ENCODE results near the gene RIMS1.

Gene RIMS1

DNA sequence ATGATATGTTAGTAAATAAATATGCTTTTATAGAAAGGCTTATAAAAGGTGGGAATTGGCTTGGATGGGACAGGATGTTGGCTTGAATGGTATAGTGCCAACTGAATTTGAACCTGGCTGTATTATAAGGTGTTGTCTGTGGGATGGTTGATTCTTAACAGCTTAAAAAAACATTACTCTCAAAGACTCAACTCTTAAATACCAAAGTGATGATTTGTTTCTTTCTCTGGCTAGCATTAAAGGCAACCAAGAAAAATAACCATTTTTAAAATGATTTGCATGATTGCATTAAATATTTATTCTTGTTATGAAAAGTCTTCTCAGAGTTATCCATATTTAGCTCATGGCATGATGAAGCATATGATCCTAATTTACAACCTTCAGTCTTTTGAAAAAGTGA, 216.2 kb downstream of the RIMS1 start:
- no peak for DNase-seq (ENCODE audit: low read depth)

DNA sequence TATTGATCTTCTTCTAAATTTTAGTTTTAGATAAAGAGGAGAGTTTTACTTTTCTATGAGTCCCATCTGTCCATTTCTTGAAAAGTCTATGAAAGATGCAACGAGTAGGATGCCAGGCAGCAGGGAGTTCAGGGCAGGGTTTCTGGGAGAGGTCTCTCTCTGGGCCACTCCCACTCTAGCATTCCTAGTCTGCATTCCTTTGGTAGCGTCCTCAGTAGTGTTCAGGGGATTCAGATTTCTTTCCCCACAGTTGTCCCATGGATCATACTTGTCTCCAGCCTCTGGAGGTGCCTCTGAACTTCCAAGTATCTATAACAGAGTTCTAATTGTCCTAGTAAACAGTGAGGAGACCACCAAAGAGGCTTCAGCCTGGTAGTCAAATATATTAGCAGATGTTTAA, 225.3 kb downstream of the RIMS1 start:
- no peak for DNase-seq (ENCODE audit: low read depth)

DNA sequence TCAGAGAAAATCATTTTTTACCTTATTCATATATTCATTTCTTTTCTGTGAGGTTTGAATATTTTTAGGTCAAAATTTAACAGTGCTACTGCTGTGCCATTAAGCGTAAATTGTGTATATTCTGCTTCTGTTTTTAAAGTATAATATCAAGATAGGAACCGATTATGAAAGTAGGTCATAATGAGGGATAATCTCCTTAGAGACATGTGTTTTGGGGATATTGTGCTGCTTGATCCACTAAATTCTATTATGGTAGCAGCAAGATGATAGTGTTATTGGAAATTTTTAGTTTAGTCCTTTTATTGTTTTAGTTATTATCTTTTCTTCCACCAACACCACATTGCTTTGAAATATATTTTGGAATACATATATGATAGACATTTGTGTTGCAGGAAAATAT, 244.0 kb downstream of the RIMS1 start:
- no peak for DNase-seq (ENCODE audit: low read depth)

DNA sequence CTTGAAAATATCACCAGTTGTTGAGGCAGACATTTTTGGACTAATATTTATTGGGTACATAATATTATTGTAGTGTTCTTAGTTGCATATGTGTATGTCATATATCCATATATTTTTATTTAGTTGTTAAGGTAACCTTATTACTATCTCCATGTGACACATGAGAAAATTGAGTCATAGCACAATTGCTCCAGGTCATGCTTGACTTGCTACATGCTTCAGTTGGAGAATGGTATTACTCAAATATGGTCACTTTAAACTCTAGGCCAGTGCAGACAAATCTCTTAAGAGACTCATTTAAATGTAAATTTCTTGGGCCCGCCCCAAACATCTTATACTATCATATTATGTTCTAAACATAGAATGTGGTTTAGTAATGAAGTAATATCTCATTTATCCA, 246.1 kb downstream of the RIMS1 start:
- no peak for DNase-seq (ENCODE audit: low read depth)

DNA sequence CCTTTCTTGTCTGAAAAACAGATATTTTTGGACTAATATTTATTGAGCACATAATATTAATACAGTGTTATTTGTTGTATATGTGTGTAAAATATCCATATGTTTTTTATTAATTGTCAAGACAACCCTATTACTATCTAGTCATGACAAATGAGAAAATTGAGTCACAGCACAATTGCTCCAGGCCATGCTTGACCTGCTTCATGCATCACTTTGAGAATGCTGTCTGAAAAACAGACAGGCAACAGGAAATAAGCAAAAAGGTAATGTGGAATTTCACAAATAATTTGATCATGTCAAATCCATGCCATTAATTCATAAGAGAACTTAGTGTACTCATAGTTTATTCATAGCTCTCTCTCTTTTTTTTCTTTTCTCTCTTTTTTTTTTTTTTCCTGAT, 246.5 kb downstream of the RIMS1 start:
- DNase-seq (ENCODE audit: low read depth), result no peak

DNA sequence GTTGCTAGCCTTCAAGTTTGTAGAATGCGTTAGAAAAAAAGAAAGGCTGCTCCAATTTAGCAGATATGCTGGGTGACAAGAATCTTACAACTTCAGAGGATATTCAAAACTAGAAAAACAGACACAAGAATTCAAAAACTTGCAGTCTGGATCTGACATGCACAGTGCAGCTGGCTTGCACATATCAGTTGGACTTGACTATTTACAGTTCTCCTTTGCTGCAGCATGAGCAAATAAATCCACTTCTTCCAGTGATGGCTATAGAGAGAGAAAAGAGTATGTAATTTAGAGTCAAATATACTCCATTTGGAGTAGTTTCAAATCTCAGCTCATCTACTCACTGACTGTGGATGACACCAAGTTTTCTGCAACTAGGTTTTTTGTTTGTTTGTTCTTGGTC, 247.0 kb downstream of the RIMS1 start:
- no peak for DNase-seq (ENCODE audit: low read depth)

DNA sequence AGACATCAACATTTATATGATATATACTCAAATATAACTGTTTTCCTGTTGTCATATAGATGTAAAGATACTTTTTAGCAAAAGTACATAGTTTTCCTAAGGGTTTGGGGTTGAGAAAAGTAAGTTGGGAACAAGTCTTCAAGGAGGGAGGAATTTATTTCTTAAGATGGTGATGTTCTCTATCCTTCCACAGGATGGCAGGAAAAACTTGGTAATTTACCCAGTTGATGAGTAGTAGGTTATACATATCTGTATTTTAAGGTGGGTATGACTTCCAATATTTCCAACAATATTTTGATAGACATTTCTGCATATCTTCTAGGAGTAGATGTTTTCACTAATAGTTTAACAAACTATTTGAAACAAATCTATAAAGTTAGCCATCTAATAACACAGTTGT, 254.4 kb downstream of the RIMS1 start:
- DNase-seq (ENCODE audit: low read depth), result no peak

DNA sequence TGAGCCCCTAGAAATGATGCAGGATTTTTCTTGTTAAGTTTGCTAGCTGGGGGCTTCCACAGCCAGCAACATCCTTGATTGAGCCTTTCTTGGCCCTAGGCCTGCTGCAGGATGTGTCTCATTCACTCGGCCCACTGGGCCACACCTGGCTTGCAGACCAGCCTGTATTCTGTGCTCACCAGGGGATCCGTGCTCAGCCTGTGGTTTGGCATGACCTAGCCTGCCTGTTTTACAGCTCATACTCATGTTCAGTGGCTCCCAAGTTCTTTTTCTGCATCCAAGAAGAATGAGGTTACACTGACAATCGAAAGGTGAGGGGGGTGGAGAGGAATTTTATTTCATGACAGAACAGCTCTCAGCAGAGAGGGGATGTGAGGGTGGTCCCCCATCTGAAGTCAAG, 263.4 kb downstream of the RIMS1 start:
- no peak for DNase-seq (ENCODE audit: low read depth)

DNA sequence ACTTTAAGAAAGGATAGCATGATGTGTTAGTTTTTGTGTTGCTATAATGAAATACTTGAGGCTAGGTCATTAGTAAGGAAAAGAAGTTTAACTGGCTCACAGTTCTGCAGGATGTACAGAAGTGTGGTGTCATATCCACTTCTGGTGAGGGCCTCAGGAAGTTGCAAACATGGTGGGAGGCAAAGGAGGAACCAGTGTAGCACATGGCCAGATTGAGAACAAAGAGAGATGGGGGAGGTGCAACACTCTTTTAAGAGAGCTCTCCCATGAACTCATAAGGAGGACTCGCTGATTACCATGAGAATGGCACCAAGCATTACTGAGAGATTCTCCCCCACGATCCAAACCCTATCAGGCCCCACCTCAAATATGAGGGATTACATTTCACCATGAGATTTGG, 265.4 kb downstream of the RIMS1 start:
- no peak for DNase-seq (ENCODE audit: low read depth)

DNA sequence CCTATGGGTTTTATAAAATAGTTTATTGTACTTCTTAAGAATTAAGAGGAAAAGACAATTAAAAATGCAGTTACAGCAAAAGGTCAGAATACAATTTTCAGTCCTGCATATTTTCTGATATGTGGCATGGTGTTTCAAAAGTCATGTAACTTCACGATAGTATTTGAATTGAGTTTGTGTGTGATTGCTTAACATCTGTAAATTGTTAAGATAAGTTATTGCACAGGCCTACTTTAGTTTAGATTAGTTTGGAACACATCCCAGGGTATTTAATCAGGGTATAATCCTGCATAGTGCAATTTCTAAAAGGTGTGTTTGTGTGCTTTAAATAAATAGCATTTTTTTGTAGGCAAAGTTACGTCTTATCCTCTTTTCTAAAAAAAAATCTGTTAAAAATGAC, 289.6 kb downstream of the RIMS1 start:
- no peak for DNase-seq (ENCODE audit: low read depth)

DNA sequence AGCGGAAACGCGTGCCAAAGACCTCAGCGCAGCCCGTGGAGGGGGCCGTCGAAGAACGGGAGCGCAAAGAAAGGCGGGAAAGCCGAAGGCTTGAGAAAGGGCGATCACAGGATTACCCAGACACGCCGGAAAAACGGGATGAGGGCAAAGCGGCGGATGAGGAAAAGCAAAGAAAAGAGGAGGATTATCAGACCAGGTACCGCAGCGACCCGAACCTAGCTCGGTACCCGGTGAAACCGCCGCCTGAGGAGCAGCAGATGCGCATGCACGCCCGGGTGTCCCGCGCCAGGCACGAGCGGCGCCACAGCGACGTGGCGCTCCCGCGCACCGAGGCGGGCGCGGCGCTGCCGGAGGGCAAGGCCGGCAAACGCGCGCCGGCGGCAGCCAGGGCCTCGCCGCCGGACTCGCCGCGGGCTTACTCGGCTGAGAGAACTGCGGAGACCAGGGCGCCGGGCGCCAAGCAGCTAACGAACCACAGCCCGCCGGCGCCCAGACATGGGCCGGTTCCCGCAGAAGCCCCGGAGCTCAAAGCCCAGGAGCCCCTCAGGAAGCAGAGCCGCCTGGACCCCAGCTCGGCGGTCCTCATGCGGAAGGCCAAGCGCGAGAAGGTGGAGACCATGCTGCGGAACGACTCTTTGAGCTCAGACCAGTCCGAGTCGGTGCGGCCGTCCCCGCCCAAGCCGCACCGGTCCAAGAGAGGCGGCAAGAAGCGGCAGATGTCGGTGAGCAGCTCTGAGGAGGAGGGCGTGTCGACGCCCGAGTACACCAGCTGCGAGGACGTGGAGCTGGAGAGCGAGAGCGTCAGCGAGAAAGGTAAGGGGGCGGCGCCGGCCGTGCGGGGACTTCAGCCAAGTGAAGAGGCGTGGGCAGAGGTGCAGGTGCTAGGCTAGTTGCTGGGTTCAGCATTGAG, 296.2 kb downstream of the RIMS1 start:
- peak; percentile 8 for DNase-seq (ENCODE audit: low read depth)

DNA sequence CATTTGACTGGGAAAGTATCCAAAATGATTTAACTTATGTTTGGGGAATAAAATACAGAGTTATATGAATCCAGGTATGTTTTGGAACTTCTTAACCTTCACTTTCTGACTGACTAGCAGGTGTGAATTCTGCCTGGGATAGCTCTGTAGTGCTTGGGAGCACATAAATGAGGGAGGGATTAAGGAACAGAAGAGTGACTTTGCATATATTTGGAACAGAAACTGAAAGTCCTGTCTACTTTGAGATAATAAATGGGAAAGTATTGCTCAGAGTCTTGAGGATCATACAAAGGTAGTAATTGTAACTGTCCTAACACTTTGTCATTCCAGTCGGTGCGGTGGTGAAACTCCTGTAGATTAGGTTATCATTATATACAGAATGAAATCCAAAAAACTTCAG, 317.6 kb downstream of the RIMS1 start:
- no peak for DNase-seq (ENCODE audit: low read depth)

DNA sequence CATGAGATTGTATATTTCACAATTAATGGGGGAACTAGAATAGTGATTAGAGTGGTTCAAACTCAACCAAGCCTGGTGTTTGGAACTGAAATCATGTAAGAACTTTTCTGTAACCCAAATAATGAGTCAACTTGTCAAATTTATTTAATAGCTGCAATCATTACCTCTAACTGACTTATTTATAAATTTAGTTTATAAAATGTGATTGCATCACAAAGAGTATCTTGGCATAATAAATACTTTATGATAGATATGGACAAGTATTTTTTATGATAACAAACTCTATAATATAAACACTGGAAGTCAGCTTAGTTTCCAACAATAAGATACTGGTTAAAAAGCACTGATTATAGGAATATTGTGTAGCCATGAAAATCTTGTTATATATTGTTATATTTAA, 319.1 kb downstream of the RIMS1 start:
- DNase-seq (ENCODE audit: low read depth), result no peak

DNA sequence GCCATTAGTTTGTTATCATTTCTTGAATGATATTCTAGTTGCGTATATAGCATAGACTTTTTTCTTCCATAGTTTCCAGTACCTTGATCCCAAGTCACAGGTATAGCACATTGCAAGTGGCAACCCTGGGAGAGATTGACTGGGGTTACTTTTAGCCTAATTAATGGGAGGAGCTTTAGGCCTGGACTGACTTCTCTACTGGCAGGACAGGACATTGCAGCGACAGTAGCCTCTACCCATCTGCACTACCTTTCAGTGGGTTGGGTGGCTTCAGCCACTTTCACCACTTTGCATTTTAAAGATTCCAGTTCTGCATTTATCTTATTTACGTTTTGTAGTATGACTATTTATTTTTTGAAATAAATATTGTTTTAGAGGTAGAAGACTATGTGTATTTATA, 320.3 kb downstream of the RIMS1 start:
- DNase-seq (ENCODE audit: low read depth), result no peak

DNA sequence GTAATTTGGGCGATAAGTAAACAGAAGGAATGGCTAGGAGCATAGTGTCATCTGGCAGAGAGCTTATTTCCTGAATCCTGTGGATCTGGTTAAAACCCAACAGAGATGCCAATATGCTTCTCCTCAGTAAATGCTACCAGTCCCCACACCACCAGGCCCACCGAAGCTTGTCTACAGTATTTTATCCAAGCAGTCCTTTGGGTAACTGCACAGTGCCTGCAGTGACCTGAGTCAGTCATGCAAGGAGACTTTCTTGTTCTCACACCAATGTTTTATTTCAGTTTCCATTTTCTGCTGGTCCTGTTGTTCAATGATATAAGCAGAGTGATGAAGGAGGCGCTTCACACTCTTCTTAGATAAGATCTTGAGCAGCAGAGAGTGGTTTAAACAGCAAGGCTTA, 326.3 kb downstream of the RIMS1 start:
- DNase-seq (ENCODE audit: low read depth), result no peak

DNA sequence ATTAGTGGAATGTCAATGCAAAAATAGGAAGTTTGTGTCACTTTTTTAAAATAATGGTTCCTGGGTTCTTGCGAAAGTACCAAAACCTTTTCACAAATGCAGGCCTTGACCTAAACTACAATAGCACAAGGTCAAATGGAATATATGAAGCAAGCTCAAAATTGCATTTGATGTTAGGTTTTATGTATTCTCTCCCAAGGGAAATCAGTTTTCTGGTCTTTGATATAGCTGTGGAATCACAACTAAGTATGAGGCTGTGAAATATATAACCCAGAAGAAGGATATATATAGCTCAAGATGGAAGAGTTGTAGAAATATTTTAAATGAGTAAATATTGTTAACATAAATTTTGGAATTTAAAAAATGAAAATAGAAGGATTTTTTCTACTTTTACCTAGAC, 327.3 kb downstream of the RIMS1 start:
- DNase-seq (ENCODE audit: low read depth), result no peak

DNA sequence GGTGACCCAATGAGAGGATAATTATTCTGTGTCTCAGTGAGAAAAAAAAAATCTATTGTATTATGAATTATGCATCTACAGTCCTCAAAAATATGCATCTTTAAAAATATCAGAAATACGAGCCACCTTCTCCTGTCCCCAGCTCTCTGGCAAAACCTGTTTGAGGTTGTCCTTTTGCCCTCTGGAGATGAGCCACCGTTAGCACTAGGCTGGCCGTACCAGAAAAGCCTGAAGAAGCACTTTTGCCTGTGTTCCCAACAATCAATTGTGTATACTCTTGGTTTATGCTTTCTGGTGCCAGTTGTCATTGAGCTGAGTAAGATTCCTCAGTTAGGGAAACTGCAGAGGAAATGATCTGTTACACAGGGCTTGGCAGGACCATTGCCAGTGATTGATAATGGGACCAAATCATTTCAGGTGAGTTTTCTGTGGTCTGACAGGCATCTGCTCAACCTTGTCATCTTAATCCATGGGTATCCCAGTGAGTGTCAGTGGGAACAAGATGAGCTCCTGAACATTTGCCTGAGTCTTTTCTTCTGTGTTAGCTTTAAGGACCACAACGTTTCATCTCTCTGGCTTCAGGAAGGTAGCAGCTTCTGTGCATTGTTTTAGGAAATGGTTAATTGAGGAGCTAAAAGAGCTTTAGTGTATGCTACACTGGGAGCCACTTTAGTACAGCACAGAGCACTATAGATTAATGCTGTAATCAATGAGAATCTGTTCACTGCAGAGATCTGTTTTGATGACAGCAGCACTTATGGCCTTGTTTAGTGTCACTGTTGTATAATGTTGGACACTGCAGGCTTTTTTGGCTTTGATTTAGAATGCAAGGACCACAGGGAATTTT, 330.1 kb downstream of the RIMS1 start:
- no peak for DNase-seq (ENCODE audit: low read depth)

DNA sequence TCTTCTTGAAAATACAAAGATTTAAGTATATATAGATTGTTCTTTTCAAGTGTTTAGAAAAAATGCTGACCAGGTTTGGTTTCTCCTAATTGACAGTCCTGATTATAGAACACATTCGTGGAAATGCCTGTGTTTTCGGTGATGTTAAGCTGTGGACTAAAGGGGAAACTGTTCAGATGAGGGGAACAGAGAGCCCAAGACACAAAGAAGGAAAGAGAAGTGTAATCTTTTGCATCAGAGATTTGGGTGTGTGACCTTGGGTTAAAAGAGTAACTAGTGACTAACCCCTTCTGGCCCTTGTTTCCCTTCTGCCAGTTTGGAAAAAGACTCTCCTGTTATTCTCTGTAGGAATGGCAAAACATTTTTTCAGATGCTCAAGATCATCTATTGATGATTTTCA, 331.3 kb downstream of the RIMS1 start:
- DNase-seq (ENCODE audit: low read depth), result no peak

DNA sequence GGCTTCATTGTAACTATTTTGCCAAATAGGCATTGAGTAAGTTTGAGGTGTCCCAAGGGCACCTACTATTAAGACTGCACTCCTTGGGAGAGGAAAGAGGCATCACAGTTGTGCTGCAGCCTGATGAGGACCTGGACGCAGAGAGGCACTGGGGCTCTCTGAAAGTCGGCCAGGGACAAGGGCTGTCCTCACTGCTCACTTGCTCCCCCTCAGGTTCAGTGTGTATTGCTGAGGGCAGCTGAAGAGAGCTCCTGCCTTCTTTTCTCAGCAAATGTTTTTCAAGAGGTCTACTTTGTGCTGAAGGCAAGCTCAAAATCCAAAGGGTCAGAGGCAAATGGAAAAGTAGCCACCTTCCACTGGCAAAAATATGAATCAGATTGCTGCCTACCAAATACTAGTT, 331.8 kb downstream of the RIMS1 start:
- DNase-seq (ENCODE audit: low read depth), result peak; percentile 8

DNA sequence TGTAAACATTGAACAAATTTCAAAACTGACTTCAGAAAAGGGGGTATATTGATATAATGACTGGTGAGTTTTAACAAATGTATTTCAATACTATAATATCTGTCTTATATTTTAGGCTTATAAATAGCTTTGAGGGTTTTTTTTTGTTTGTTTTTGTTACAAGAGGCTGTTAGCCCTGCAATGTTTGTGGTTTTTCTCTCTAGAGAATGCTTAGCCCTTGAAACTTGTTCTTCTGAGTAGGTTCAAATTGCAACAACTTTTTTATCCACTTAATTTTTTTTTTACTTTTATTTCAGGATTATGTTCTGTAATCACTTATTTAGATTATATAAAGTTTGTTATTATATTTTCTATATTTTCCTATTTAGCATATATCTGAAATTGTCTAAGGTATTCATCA, 333.2 kb downstream of the RIMS1 start:
- DNase-seq (ENCODE audit: low read depth), result no peak

DNA sequence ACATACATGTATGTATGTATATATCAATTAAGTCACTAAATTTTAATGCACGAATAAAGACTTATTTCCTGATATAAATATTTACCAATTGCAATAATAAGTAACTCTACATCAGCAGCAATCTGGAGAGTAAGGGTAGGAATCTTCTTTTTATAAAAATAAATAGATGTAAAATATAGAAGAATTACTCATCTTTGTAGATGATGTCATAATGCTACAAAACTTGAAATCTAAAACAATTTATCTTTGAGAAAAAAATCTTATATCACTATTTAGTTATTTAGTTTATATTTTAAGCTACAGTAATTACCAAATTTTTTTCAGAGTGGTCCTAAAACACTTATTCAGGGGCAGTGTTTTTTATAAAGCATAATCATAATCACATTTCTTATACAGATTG, 351.7 kb downstream of the RIMS1 start:
- DNase-seq (ENCODE audit: low read depth), result no peak

DNA sequence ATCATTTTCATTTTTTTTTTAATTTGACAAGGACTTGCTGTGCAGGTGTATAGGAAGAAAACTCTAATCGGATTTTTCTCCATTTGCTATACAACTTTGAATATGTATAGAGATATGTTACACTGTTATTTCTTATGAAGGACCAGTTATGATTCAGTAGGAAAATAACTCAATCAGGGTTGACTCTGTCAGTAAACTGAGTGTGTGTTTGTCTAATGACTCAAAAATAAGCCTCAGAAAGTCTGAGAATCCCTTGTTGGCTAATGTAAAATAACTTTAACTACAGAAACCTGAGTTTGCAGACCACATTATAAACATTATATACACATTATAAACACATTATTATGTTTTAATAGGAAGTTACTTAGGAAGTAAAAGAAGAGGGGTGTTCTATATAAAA, 352.6 kb downstream of the RIMS1 start:
- DNase-seq (ENCODE audit: low read depth), result no peak

DNA sequence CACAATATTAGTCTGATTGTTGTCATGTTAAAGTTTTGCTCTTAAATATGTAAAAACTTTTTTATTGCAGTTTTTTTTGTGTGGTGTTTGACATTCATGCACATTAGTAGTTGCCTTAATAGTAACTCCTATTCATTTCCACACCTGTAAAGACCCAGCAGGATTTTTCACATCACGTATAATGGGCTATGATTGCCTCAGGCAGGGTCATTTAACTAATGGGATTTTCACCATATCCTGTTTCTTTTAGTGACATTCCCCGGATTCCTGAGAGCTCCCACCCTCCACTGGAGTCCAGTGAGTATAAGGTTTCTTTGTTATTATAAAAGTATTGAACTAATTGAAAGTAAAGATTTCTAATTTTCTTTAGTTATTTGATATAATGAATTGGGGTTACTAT, 359.2 kb downstream of the RIMS1 start:
- DNase-seq (ENCODE audit: low read depth), result no peak

All from GM04504 (cell line).